Measurements from ENCODE around the gene PP2D1. TPM values are rescaled to one million over a fixed set of nuclear protein-coding genes. Genes with fewer than 3 reads are reported as not detected.

Gene PP2D1
- total and polyA plus RNA-seq, 2 of the 8 experiments (the other 6 are each of a cell fraction or from before 2014, with no cell fraction given) = not detected

GRCh38 chr3:19950316-19950715 is 61.7 kb downstream of the PP2D1 start (continued):
- TF ChIP-seq, protein P1, sequence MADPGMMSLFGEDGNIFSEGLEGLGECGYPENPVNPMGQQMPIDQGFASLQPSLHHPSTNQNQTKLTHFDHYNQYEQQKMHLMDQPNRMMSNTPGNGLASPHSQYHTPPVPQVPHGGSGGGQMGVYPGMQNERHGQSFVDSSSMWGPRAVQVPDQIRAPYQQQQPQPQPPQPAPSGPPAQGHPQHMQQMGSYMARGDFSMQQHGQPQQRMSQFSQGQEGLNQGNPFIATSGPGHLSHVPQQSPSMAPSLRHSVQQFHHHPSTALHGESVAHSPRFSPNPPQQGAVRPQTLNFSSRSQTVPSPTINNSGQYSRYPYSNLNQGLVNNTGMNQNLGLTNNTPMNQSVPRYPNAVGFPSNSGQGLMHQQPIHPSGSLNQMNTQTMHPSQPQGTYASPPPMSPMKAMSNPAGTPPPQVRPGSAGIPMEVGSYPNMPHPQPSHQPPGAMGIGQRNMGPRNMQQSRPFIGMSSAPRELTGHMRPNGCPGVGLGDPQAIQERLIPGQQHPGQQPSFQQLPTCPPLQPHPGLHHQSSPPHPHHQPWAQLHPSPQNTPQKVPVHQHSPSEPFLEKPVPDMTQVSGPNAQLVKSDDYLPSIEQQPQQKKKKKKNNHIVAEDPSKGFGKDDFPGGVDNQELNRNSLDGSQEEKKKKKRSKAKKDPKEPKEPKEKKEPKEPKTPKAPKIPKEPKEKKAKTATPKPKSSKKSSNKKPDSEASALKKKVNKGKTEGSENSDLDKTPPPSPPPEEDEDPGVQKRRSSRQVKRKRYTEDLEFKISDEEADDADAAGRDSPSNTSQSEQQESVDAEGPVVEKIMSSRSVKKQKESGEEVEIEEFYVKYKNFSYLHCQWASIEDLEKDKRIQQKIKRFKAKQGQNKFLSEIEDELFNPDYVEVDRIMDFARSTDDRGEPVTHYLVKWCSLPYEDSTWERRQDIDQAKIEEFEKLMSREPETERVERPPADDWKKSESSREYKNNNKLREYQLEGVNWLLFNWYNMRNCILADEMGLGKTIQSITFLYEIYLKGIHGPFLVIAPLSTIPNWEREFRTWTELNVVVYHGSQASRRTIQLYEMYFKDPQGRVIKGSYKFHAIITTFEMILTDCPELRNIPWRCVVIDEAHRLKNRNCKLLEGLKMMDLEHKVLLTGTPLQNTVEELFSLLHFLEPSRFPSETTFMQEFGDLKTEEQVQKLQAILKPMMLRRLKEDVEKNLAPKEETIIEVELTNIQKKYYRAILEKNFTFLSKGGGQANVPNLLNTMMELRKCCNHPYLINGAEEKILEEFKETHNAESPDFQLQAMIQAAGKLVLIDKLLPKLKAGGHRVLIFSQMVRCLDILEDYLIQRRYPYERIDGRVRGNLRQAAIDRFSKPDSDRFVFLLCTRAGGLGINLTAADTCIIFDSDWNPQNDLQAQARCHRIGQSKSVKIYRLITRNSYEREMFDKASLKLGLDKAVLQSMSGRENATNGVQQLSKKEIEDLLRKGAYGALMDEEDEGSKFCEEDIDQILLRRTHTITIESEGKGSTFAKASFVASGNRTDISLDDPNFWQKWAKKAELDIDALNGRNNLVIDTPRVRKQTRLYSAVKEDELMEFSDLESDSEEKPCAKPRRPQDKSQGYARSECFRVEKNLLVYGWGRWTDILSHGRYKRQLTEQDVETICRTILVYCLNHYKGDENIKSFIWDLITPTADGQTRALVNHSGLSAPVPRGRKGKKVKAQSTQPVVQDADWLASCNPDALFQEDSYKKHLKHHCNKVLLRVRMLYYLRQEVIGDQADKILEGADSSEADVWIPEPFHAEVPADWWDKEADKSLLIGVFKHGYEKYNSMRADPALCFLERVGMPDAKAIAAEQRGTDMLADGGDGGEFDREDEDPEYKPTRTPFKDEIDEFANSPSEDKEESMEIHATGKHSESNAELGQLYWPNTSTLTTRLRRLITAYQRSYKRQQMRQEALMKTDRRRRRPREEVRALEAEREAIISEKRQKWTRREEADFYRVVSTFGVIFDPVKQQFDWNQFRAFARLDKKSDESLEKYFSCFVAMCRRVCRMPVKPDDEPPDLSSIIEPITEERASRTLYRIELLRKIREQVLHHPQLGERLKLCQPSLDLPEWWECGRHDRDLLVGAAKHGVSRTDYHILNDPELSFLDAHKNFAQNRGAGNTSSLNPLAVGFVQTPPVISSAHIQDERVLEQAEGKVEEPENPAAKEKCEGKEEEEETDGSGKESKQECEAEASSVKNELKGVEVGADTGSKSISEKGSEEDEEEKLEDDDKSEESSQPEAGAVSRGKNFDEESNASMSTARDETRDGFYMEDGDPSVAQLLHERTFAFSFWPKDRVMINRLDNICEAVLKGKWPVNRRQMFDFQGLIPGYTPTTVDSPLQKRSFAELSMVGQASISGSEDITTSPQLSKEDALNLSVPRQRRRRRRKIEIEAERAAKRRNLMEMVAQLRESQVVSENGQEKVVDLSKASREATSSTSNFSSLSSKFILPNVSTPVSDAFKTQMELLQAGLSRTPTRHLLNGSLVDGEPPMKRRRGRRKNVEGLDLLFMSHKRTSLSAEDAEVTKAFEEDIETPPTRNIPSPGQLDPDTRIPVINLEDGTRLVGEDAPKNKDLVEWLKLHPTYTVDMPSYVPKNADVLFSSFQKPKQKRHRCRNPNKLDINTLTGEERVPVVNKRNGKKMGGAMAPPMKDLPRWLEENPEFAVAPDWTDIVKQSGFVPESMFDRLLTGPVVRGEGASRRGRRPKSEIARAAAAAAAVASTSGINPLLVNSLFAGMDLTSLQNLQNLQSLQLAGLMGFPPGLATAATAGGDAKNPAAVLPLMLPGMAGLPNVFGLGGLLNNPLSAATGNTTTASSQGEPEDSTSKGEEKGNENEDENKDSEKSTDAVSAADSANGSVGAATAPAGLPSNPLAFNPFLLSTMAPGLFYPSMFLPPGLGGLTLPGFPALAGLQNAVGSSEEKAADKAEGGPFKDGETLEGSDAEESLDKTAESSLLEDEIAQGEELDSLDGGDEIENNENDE (IDR thresholded peaks at IDR 0.05; ENCODE audit: insufficient replicate concordance, low read length) = no peak
- TF ChIP-seq PHF8 (conservative IDR thresholded peaks at IDR 0.05; ENCODE audit: low read depth, low read length) (no peak), KDM5A (IDR thresholded peaks at IDR 0.05; ENCODE audit: low read length) (no peak), JUN (IDR thresholded peaks at IDR 0.05; ENCODE audit: low read depth, low read length) (no peak), CHD2 (IDR thresholded peaks at IDR 0.05; ENCODE audit: low read length) (no peak), CREB1 (IDR thresholded peaks at IDR 0.05) (no peak)
- TF ChIP-seq, protein P2, sequence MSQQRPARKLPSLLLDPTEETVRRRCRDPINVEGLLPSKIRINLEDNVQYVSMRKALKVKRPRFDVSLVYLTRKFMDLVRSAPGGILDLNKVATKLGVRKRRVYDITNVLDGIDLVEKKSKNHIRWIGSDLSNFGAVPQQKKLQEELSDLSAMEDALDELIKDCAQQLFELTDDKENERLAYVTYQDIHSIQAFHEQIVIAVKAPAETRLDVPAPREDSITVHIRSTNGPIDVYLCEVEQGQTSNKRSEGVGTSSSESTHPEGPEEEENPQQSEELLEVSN (IDR thresholded peaks at IDR 0.05) = no peak
- TF ChIP-seq, protein P3, sequence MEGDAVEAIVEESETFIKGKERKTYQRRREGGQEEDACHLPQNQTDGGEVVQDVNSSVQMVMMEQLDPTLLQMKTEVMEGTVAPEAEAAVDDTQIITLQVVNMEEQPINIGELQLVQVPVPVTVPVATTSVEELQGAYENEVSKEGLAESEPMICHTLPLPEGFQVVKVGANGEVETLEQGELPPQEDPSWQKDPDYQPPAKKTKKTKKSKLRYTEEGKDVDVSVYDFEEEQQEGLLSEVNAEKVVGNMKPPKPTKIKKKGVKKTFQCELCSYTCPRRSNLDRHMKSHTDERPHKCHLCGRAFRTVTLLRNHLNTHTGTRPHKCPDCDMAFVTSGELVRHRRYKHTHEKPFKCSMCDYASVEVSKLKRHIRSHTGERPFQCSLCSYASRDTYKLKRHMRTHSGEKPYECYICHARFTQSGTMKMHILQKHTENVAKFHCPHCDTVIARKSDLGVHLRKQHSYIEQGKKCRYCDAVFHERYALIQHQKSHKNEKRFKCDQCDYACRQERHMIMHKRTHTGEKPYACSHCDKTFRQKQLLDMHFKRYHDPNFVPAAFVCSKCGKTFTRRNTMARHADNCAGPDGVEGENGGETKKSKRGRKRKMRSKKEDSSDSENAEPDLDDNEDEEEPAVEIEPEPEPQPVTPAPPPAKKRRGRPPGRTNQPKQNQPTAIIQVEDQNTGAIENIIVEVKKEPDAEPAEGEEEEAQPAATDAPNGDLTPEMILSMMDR (IDR thresholded peaks at IDR 0.05; ENCODE audit: control extremely low read depth in 1 of 3, insufficient read depth in 1 of 3, low read depth in 1 of 3, low read length in 3 of 3) = no peak

Measured in H1 (cell line).